ENCODE results near the gene CRY1.

The CRY1 gene

DNA sequence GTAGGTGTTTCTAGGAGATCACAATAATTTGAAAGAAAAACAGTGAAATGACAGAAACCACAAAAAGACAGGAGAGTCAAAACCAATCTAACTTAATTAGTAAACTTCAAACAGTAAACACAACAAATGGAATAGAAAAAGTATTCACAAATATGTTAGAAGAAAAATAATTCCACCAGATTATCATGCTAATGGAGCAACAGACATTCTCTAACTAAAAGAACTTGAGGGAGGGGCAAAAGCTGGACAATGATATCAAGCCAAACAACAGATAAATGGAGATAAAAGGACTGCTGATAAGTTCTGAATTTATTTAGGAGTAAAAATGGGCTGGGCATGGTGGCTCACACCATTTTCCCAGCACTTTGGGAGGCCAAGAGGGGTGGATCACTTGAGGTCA, 28.7 kb downstream of the CRY1 start:
- no peak for FAIRE-seq
- DNase-seq (ENCODE audit: insufficient read length, low spot score) = no peak
- TF ChIP-seq, protein P1, sequence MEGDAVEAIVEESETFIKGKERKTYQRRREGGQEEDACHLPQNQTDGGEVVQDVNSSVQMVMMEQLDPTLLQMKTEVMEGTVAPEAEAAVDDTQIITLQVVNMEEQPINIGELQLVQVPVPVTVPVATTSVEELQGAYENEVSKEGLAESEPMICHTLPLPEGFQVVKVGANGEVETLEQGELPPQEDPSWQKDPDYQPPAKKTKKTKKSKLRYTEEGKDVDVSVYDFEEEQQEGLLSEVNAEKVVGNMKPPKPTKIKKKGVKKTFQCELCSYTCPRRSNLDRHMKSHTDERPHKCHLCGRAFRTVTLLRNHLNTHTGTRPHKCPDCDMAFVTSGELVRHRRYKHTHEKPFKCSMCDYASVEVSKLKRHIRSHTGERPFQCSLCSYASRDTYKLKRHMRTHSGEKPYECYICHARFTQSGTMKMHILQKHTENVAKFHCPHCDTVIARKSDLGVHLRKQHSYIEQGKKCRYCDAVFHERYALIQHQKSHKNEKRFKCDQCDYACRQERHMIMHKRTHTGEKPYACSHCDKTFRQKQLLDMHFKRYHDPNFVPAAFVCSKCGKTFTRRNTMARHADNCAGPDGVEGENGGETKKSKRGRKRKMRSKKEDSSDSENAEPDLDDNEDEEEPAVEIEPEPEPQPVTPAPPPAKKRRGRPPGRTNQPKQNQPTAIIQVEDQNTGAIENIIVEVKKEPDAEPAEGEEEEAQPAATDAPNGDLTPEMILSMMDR (IDR thresholded peaks at IDR 0.05; ENCODE audit: insufficient read depth, missing control alignments) = no peak

DNA sequence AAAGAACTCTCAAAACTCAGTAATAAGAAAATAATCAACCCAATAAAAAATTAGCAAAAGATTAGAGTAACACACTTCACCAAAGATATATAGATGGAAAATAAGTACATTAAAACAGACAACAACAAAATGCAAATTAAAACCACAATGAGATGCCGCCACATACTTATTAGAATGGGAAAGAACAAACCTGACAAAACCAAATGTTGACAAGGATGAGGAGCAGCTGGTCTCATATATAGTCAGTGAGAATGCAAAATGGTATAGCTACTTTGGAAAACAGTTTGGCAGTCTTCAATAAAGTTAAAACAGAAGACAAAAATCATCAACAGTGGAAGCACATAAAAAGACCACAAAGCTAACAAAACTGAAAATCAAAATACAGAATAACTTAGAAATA, 29.1 kb downstream of the CRY1 start:
- TF ChIP-seq, protein P1 (IDR thresholded peaks at IDR 0.05; ENCODE audit: insufficient read depth, missing control alignments) = no peak
- FAIRE-seq (no peak), DNase-seq (ENCODE audit: insufficient read length, low spot score) (no peak)

DNA sequence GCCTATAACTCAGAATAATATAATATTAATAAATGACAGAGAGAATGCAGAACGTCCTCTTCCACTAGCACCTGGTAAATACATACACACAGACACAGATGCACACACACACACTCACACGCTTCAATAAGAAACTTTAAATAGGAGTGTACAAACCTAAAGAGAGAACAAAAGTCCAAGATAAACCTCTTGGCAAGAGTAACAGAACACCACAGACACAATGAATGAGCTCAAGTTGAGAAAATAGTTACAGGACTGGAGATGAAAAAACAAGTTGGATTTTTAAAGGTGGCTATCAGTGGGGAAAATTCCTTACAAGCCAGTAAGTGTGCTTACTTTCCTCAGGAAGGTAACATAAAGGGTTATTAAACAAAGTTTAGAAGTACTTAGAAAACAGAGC, 35.2 kb downstream of the CRY1 start:
- FAIRE-seq (no peak), DNase-seq (ENCODE audit: insufficient read length, low spot score) (no peak)
- TF ChIP-seq, protein P1 (IDR thresholded peaks at IDR 0.05; ENCODE audit: insufficient read depth, missing control alignments) = no peak

DNA sequence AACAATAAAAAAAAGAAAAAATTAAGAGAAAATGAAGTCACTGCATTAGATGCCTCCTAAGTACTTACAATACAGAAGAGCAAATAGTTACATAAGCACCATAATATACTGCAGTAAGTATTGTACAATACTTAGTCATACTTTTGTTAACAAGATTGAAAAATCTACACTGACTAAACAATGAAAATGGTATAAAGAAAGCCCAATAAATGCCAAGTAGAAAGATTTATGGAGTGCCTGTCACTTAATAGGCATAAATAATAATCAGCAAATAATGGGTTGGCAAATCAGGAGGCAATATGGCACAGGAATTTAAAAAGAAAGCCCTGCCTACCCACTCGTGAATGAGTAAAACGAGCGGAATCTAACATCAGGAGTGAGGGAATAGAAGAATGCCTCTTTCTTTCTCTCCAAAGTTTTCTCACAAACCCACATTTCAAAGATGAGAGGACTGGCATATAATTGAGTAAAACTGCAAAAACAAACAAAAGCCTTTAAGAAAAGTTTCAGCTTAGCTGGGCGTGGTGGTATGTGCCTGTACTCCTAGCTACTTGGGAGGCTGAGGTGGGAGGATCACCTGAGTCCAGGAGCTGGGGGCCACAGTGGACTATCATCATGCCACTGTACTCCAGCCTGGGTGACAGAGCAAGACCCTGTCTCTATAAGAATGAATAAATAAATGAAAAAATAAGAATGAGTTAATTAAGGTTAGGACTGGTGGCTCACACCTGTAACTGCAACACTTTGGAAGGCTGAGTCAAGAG, 36.1 kb downstream of the CRY1 start:
- no peak for FAIRE-seq
- TF ChIP-seq, protein P1 (IDR thresholded peaks at IDR 0.05; ENCODE audit: insufficient read depth, missing control alignments) = no peak
- DNase-seq (ENCODE audit: insufficient read length, low spot score) = no peak

DNA sequence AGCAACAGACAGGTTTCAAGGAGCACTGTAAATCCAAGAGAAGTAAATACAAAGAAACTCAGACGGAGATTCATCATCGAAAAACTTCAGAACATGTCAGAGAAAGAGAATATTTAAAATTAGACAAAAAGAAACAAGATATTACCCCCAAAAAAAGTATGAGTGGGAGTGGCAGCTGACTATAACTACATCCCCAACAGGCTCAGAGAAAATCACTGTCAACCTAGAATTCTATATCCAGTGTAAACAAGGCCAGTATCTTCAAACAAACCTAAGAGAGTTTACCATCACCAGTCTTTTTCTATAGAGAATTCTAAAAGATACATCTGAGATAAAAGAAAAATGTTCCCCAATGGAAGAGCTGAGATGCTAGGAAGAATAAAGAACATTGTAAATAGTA, 39.6 kb downstream of the CRY1 start:
- TF ChIP-seq, protein P1 (IDR thresholded peaks at IDR 0.05; ENCODE audit: insufficient read depth, missing control alignments) = no peak
- no peak for DNase-seq (ENCODE audit: insufficient read length, low spot score)
- no peak for FAIRE-seq

DNA sequence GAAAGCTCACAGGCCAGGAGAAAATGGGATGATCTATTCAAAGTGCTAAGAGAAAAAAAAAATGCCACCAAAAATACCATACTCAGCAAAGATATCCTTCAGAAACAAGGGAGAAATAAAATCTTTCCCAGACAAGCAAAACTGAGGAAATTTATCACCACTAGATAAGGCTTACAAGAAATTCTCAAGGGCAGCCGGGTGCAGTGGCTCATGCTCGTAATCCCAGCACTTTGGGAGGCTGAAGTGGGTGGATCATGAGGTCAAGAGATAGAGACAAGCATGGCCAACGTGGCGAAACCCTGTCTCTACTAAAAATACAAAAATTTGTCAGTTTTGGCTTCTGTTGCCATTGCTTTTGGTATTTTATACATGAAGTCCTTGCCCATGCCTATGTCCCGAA, 48.2 kb downstream of the CRY1 start:
- DNase-seq (ENCODE audit: insufficient read length, low spot score) = no peak
- TF ChIP-seq, protein P1 (IDR thresholded peaks at IDR 0.05; ENCODE audit: insufficient read depth, missing control alignments) = no peak
- FAIRE-seq = no peak

DNA sequence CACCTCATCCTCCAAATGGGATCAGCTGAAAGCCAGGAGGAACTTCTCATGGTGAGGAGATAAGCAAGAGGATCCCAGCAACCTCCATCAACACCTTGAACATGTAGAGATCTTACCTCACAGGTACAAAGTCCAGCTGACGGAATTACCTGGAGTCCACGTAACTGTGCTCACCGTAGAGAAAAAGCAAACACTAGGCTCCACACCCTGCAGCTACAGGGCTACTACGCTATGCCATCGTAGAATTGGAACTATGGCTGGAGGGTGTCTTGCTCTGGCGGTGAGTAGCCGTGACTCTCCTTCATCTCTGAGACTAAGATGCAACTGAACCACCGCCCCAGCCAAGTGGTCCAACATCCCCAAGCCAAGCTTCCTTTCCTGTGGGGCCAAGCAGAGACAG, 50.5 kb downstream of the CRY1 start:
- FAIRE-seq = no peak
- TF ChIP-seq, protein P1 (IDR thresholded peaks at IDR 0.05; ENCODE audit: insufficient read depth, missing control alignments) = no peak
- DNase-seq (ENCODE audit: insufficient read length, low spot score) = no peak

Measured in D721Med (cell line).